Hepatocyte (in vitro differentiated cells): Measurements from ENCODE around the gene SLC38A11.

ENCODE experiments used
- EZH2 ChIP-seq: fragments of 200-600 bp; sonication (generic); IDR thresholded peaks from 2 replicates; pipeline ENCODE4 v1.6.1; 2016; ENCODE audit warnings: antibody characterized with exemption, mild to moderate bottlenecking, borderline replicate concordance
- EZH2phosphoT487 ChIP-seq: fragments of 200-600 bp; sonication (generic); IDR thresholded peaks from one replicate; pipeline ENCODE4 v1.6.1; 2018; ENCODE audit warnings: antibody characterized with exemption, mild to moderate bottlenecking, low read depth, moderate library complexity; ENCODE audit not compliant: unreplicated experiment, severe bottlenecking
- TF ChIP-seq, protein P1 (sequence below): fragments of 200-600 bp; sonication (generic); IDR thresholded peaks from 2 replicates; pipeline ENCODE4 v1.5.1; 2016; ENCODE audit warnings: antibody characterized with exemption, mild to moderate bottlenecking; ENCODE audit not compliant: poor library complexity

DNA sequence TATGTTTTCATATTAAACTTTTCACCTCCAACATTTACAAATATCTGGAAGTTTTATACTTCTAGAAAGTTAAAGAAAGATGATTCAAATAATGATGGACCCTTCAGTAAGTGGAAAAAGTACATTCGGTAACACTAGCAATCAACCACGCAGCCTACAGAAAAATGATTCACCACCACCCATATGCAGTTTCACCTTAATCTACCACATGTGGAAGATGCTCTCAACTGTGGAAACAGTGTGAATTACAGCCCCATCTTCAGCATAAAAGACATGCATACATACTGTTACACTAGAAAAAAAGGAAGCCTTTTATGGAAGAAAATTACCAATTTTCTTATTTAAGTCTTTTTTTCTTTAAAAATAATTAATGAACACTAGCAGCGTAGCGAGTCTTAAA, 1.1 kb downstream of the SLC38A11 start:
- TF ChIP-seq, protein P1, sequence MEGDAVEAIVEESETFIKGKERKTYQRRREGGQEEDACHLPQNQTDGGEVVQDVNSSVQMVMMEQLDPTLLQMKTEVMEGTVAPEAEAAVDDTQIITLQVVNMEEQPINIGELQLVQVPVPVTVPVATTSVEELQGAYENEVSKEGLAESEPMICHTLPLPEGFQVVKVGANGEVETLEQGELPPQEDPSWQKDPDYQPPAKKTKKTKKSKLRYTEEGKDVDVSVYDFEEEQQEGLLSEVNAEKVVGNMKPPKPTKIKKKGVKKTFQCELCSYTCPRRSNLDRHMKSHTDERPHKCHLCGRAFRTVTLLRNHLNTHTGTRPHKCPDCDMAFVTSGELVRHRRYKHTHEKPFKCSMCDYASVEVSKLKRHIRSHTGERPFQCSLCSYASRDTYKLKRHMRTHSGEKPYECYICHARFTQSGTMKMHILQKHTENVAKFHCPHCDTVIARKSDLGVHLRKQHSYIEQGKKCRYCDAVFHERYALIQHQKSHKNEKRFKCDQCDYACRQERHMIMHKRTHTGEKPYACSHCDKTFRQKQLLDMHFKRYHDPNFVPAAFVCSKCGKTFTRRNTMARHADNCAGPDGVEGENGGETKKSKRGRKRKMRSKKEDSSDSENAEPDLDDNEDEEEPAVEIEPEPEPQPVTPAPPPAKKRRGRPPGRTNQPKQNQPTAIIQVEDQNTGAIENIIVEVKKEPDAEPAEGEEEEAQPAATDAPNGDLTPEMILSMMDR = no peak
- TF ChIP-seq EZH2phosphoT487 (no peak), EZH2 (no peak)
